Activated T-cell treated with anti-CD3 and anti-CD28 coated beads for 1 hour (primary cell): ENCODE measurements around the gene LYPLAL1.
"Not testable (repeated sequence)": the region's sequence is repeated elsewhere in the genome, so short reads cannot be mapped to it uniquely, and the experiment has no call there.

ENCODE experiments used
- DNase-seq: peaks from one replicate; pipeline ENCODE4 v3.0.0-alpha.2; 2020; ENCODE audit warnings: low read depth

Gene LYPLAL1

GRCh38 chr1:219163401-219163954 is 10.2 kb upstream of the LYPLAL1 start:
- no peak for DNase-seq

GRCh38 chr1:219171192-219171935 is 2.3 kb upstream of the LYPLAL1 start:
- no peak for DNase-seq

GRCh38 chr1:219172821-219173220 is 857 bp upstream of the LYPLAL1 start:
- DNase-seq: no peak

- no peak for DNase-seq
Measured at GRCh38 chr1:219173434-219173757, 282 bp upstream of the LYPLAL1 start.

- no peak for DNase-seq
Measured at GRCh38 chr1:219174460-219175211, 958 bp downstream of the LYPLAL1 start.

GRCh38 chr1:219175212-219175564 is 1.5 kb downstream of the LYPLAL1 start:
- DNase-seq: no peak

GRCh38 chr1:219176168-219176567 is 2.5 kb downstream of the LYPLAL1 start:
- no peak for DNase-seq

- no peak for DNase-seq
Measured at GRCh38 chr1:219177363-219177762, 3.7 kb downstream of the LYPLAL1 start.

- no peak for DNase-seq
Measured at GRCh38 chr1:219177940-219178339, 4.3 kb downstream of the LYPLAL1 start.

GRCh38 chr1:219179293-219179692 is 5.6 kb downstream of the LYPLAL1 start:
- DNase-seq: no peak

- no peak for DNase-seq
Measured at GRCh38 chr1:219184337-219184736, 10.7 kb downstream of the LYPLAL1 start.

GRCh38 chr1:219185486-219186117 is 11.9 kb downstream of the LYPLAL1 start:
- DNase-seq: no peak

- DNase-seq: no peak
Measured at GRCh38 chr1:219188331-219188803, 14.7 kb downstream of the LYPLAL1 start.

GRCh38 chr1:219189021-219189824 is 15.5 kb downstream of the LYPLAL1 start:
- DNase-seq: no peak

GRCh38 chr1:219189952-219190351 is 16.3 kb downstream of the LYPLAL1 start:
- no peak for DNase-seq

- DNase-seq: no peak
Measured at GRCh38 chr1:219190605-219191004, 16.9 kb downstream of the LYPLAL1 start.

GRCh38 chr1:219195833-219196232 is 22.2 kb downstream of the LYPLAL1 start:
- not testable (repeated sequence) for DNase-seq

- DNase-seq: no peak
Measured at GRCh38 chr1:219201656-219202055, 28.0 kb downstream of the LYPLAL1 start.

GRCh38 chr1:219202567-219202966 is 28.9 kb downstream of the LYPLAL1 start:
- no peak for DNase-seq

GRCh38 chr1:219206350-219206749 is 32.7 kb downstream of the LYPLAL1 start:
- no peak for DNase-seq

GRCh38 chr1:219209578-219209977 is 35.9 kb downstream of the LYPLAL1 start:
- DNase-seq: no peak

- no peak for DNase-seq
Measured at GRCh38 chr1:219210067-219210466, 36.4 kb downstream of the LYPLAL1 start.
